Kidney (tissue), 22 donors: ENCODE measurements around the gene AHCYL2. TPM values are rescaled to one million over a fixed set of nuclear protein-coding genes. Genes with fewer than 3 reads are reported as not detected.

Experiments used
- DNase-seq, 5 donors: peaks; one replicate each; pipeline ENCODE4 v3.0.0-alpha.2; 2013 to 2020
- FAIRE-seq: peaks from 2 replicates; lab custom pipeline; 2012; peaks lifted over from hg19 to GRCh38; lab: Jason Lieb, UNC
- H3K27ac ChIP-seq, 2 donors: one replicate each; pipeline ENCODE4 v1.7.0; 2013; ENCODE audit warnings: low read depth in 2 of 2, low read length in 2 of 2, inconsistent platforms in 1 of 2
- H3K27me3 ChIP-seq: one replicate; pipeline ENCODE4 v1.7.1; 2013; ENCODE audit warnings: low read length, inconsistent platforms; ENCODE audit not compliant: control insufficient read depth, insufficient read depth
- H3K36me3 ChIP-seq, 3 donors: one replicate each; pipeline versions ENCODE4 v1.7.0 to v1.7.1; 2013; ENCODE audit warnings: low read length in 3 of 3, control low read depth in 1 of 3, inconsistent platforms in 1 of 3; ENCODE audit not compliant: insufficient read depth in 3 of 3, control insufficient read depth in 2 of 3
- H3K4me1 ChIP-seq, 3 donors: one replicate each; pipeline versions ENCODE4 v1.7.0 to v1.7.1; 2013; ENCODE audit warnings: low read length in 3 of 3, inconsistent platforms in 1 of 3, low read depth in 1 of 3; ENCODE audit not compliant: control insufficient read depth in 2 of 3, insufficient read depth in 2 of 3
- H3K4me3 ChIP-seq, 3 donors: one replicate each; pipeline versions ENCODE4 v1.7.0 to v1.8.1; 2013; ENCODE audit warnings: low read length in 3 of 3, control low read depth in 1 of 3, inconsistent platforms in 1 of 3
- H3K9ac ChIP-seq, 3 donors: one replicate each; pipeline versions ENCODE4 v1.7.0 to v1.7.1; 2013; ENCODE audit warnings: low read length in 3 of 3, control low read depth in 1 of 3, inconsistent platforms in 1 of 3
- H3K9me3 ChIP-seq, 3 donors: one replicate each; pipeline versions ENCODE4 v1.7.0 to v1.7.1; 2013; ENCODE audit warnings: low read length in 3 of 3, control low read depth in 1 of 3, inconsistent platforms in 1 of 3; ENCODE audit not compliant: control insufficient read depth in 2 of 3, insufficient read depth in 1 of 3
- intact Hi-C: fragments of 100-400 bp; cut with DNase I; formaldehyde crosslinking; loops from one replicate; pipeline ENCODE4 v1.11.1; 2022
- long read RNA-seq, 10 donors: library from polyadenylated mRNA in 1 of 10; unstranded in 1 of 10; transcript quantifications; one replicate each; pipeline ENCODE4 v2.0.0 and lab custom pipeline, GENCODE V29; 2021 to 2026
- polyA plus RNA-seq: library from polyadenylated mRNA; stranded (reverse); fragments of 350-450 nt; fragmentation: Illumina TruSeq; extraction: RNeasy Lipid Tissue Mini Kit (QIAGEN cat#74804); gene quantifications from one replicate; pipeline ENCODE4 v1.2.3, GENCODE V29; 2014; ENCODE audit warnings: low read depth, low replicate concordance; ENCODE audit not compliant: insufficient read depth
- total RNA-seq: library from RNA; stranded (reverse); fragmentation: NEBNext Ultra II Directional; extraction: Animal tissue kit (Norgen Biotek cat#: 25700); gene quantifications from one replicate; pipeline ENCODE4 v1.2.1, GENCODE V29; 2021
- TF ChIP-seq, protein P1 (sequence below): IDR thresholded peaks from 3 replicates; pipeline ENCODE4 v1.5.1; 2012; ENCODE audit warnings: mild to moderate bottlenecking, moderate library complexity, borderline replicate concordance; ENCODE audit not compliant: insufficient read depth; ENCODE audit errors: extremely low read depth
- donor health status: control.
- donor health status: control.
- donor health status: control.
- donor health status: control.
- donor health status: control.
- donor health status: DM: yes; HTN: yes; CAD: no.
- donor health status: Normal renal cell carcinoma (clear cell type).

Gene AHCYL2
- total RNA-seq (25.2 TPM), polyA plus RNA-seq (19.5 TPM)
- long read RNA-seq, donor 1, result 0 reads
- long read RNA-seq, donor 2, full-length matches to known transcripts, result 2 of 2 reads
- long read RNA-seq, donor 2, partial matches to known transcripts, result 0 of 2 reads
- long read RNA-seq, donor 2, other reads (novel, unspliced or antisense), result 0 of 2 reads
- long read RNA-seq, donor 3, full-length matches to known transcripts, result 2 of 2 reads
- long read RNA-seq, donor 3, partial matches to known transcripts, result 0 of 2 reads
- long read RNA-seq, donor 3, other reads (novel, unspliced or antisense), result 0 of 2 reads
- long read RNA-seq, donor 4, full-length matches to known transcripts, result 4 of 4 reads
- long read RNA-seq, donor 4, partial matches to known transcripts, result 0 of 4 reads
- long read RNA-seq, donor 4, other reads (novel, unspliced or antisense), result 0 of 4 reads
- long read RNA-seq, donor 5, result 0 reads
- long read RNA-seq, donor 6, result 0 reads
- long read RNA-seq, donor 7, full-length matches to known transcripts, result 4 of 10 reads
- long read RNA-seq, donor 7, partial matches to known transcripts, result 1 of 10 reads
- long read RNA-seq, donor 7, other reads (novel, unspliced or antisense), result 5 of 10 reads
- long read RNA-seq, donor 8, full-length matches to known transcripts, result 2 of 87 reads
- long read RNA-seq, donor 8, partial matches to known transcripts, result 85 of 87 reads
- long read RNA-seq, donor 8, other reads (novel, unspliced or antisense), result 0 of 87 reads
- long read RNA-seq, donor 9, full-length matches to known transcripts, result 1 of 35 reads
- long read RNA-seq, donor 9, partial matches to known transcripts, result 34 of 35 reads
- long read RNA-seq, donor 9, other reads (novel, unspliced or antisense), result 0 of 35 reads
- long read RNA-seq, donor 10, full-length matches to known transcripts, result 3 of 3 reads
- long read RNA-seq, donor 10, partial matches to known transcripts, result 0 of 3 reads
- long read RNA-seq, donor 10, other reads (novel, unspliced or antisense), result 0 of 3 reads

DNA sequence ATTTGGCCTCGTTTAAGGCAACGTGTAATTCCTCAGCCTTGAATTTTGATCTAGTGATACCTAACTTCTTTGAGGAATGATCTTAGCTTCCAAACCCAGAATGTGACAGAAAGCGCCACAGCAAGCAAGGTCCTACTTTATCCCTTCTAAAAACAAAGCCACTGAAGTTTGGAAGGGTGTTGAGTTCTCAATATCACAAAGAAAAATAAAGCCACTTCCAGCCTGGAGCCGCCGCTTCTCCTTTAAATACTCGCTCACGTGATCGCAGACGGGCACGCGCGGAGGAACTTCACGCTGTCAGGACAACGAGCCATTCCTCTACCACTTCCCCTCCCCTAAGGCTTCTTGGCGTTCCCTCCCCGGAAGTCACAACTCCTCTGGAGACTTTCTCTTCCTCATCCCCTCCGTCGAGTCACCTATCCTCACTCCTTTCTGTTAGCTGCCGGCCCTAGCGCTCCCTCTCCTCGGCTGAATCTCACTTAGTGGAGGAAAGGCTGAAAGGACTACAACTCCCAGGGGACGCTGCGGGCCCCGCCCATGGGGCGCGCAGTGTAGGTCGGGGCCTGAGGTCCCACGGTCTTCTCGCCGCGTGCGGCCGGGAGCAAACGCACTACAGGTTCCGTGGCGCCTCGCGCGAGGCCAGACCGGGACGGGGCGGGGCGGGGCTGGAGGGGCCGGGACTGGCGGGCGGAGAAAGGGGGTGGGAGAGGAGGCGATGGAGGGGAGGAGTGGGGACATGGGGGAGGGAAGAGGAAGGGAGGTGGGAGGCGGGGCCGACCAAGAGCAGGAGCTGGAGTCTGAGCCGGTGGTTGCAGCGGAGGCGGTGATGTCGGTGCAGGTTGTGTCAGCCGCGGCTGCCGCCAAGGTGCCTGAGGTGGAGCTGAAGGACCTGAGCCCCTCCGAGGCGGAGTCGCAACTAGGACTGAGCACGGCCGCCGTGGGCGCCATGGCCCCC lies at the start of gene AHCYL2:
TSS of gene AHCYL2 (plus strand) at position 780 of the 955 bp plus-strand sequence.
- Histone ChIP-seq H3K4me3 (peak within 1 kb of the TSS; percentile 91 to 95 (median 95)), H3K9me3 (no peaks in the 10 kb centered on the region), H3K27ac (peak within 1 kb of the TSS; percentile 96 to 99), H3K36me3 (no peaks in the 10 kb centered on the region), H3K9ac (peak within 1 kb of the TSS; percentile 78 to 94 (median 93)), H3K27me3 (no peaks in the 10 kb centered on the region), H3K4me1 (peaks cover 0 to 6% (median 2%) of the 10 kb centered on the region in 3 donors)
- DNase-seq (peak; percentile 99 to 100 (median 99)), FAIRE-seq (no peak)
- intact Hi-C loops, result loop anchor here (10.0 kb wide), 1 partner anchor 70 kb away; no protein-coding TSS in a partner anchor
- TF ChIP-seq, protein P1, sequence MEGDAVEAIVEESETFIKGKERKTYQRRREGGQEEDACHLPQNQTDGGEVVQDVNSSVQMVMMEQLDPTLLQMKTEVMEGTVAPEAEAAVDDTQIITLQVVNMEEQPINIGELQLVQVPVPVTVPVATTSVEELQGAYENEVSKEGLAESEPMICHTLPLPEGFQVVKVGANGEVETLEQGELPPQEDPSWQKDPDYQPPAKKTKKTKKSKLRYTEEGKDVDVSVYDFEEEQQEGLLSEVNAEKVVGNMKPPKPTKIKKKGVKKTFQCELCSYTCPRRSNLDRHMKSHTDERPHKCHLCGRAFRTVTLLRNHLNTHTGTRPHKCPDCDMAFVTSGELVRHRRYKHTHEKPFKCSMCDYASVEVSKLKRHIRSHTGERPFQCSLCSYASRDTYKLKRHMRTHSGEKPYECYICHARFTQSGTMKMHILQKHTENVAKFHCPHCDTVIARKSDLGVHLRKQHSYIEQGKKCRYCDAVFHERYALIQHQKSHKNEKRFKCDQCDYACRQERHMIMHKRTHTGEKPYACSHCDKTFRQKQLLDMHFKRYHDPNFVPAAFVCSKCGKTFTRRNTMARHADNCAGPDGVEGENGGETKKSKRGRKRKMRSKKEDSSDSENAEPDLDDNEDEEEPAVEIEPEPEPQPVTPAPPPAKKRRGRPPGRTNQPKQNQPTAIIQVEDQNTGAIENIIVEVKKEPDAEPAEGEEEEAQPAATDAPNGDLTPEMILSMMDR, result no peak

DNA sequence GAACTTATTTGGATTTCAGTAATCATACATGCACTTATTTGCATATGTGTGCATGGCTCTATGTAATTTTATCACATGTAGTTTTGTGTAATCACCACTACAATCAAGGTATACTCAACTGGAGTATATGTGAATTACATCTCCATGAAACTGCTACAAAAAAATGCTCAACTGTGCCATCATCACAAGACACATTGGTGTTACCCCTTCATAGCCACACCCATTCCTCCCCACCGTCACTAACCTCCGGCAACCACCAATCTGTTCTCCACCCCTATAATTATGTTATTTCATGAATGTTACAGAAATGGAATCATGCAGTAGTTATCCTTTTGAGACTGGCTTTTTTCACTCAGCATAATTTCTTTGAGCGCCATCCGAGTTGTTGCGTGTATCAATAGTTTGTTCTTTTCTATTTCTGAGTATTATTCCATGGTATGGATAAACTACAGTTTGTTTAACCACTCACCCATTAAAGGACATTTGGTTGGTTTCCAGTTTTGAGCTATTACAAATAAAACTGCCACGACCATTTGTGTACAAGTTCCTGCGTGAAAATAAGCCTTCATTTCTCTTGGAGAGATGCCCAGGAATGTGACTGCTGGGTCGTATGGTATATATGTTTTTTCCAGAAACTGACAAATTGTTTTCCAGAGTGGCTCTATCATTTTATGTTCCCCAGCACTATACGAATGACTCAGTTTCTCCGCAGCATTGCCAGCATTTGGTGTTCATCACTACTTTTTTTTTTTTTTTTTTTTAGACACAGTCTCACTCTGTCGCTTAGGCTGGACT lies 47.7 kb upstream of the AHCYL2 start:
- H3K36me3 ChIP-seq, result no peaks in the 10 kb centered on the region
- no peaks in the 10 kb centered on the region for H3K9me3 ChIP-seq
- DNase-seq (peak in 1 of 5 donors; percentile 66), FAIRE-seq (no peak)
- no peak overlapping the region for H3K27ac ChIP-seq
- H3K9ac ChIP-seq, result no peak overlapping the region
- no peaks in the 10 kb centered on the region for H3K27me3 ChIP-seq
- no peak overlapping the region for H3K4me3 ChIP-seq
- TF ChIP-seq, protein P1, result no peak
- intact Hi-C loops, result no loop called here
- H3K4me1 ChIP-seq, result no peaks in the 10 kb centered on the region
